Duodenal mucosa (tissue), 2 donors: Measurements from ENCODE around the gene DNAAF5.
A peak's percentile ranks its signal among the peaks of the same experiment; 100 is the strongest.

Source experiments
- H3K27ac ChIP-seq: one replicate; pipeline ENCODE4 v1.7.0; 2013; ENCODE audit warnings: low read depth, low read length
- H3K27me3 ChIP-seq, 2 donors: one replicate each; pipeline ENCODE4 v1.7.0; 2013; ENCODE audit warnings: low read length in 2 of 2, control low read depth in 1 of 2; ENCODE audit not compliant: insufficient read depth in 2 of 2, control insufficient read depth in 1 of 2
- H3K36me3 ChIP-seq, 2 donors: one replicate each; pipeline ENCODE4 v1.7.0; 2013; ENCODE audit warnings: low read length in 2 of 2, control low read depth in 1 of 2; ENCODE audit not compliant: insufficient read depth in 2 of 2, control insufficient read depth in 1 of 2
- H3K4me1 ChIP-seq, 2 donors: one replicate each; pipeline ENCODE4 v1.7.0; 2013; ENCODE audit warnings: low read length in 2 of 2, control low read depth in 1 of 2; ENCODE audit not compliant: insufficient read depth in 2 of 2, control insufficient read depth in 1 of 2
- H3K4me3 ChIP-seq, 2 donors: one replicate each; pipeline ENCODE4 v1.7.0; 2013; ENCODE audit warnings: low read length in 2 of 2, low read depth in 1 of 2
- H3K9ac ChIP-seq, 2 donors: one replicate each; pipeline ENCODE4 v1.7.0; 2013; ENCODE audit warnings: low read length in 2 of 2, low read depth in 1 of 2
- H3K9me3 ChIP-seq, 2 donors: one replicate each; pipeline ENCODE4 v1.7.0; 2013; ENCODE audit warnings: low read length in 2 of 2, control low read depth in 1 of 2; ENCODE audit not compliant: control insufficient read depth in 1 of 2

DNAAF5 gene

DNA sequence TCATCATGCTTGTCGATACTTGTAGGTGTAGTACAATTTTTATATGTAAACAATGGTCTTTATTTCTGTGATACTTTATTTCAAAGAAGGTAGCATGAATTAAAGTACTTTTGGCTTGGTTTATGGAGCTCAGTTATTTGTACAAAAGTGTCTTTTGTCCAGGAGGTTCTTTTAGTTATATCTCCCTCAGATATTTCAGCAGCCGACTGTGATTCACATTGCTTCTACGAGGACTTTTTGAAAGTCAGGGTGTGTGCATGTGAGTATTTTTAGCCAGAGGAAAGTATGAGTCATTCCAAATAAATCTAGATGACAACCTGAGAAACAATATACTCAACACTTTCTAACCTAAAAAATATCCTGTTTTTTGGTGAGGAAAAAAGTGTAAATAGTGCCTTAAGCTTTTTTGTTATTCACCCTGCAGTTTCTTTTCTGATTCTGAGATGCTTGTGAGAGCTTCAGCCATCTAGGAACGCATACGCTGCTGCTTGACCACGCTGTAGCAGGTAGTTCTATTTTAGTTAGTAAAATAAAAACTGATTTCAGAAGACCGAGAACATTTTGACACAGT, 105.2 kb downstream of the DNAAF5 start:
- Histone ChIP-seq H3K9me3 (no peaks in the 10 kb centered on the region), H3K36me3 (peaks cover 13 to 19% of the 10 kb centered on the region in 2 donors), H3K27me3 (no peaks in the 10 kb centered on the region), H3K4me1 (peaks cover 27 to 30% of the 10 kb centered on the region in 2 donors), H3K9ac (peak overlapping the region; percentile 18 to 45), H3K27ac (peak overlapping the region; percentile 76), H3K4me3 (no peak overlapping the region)

DNA sequence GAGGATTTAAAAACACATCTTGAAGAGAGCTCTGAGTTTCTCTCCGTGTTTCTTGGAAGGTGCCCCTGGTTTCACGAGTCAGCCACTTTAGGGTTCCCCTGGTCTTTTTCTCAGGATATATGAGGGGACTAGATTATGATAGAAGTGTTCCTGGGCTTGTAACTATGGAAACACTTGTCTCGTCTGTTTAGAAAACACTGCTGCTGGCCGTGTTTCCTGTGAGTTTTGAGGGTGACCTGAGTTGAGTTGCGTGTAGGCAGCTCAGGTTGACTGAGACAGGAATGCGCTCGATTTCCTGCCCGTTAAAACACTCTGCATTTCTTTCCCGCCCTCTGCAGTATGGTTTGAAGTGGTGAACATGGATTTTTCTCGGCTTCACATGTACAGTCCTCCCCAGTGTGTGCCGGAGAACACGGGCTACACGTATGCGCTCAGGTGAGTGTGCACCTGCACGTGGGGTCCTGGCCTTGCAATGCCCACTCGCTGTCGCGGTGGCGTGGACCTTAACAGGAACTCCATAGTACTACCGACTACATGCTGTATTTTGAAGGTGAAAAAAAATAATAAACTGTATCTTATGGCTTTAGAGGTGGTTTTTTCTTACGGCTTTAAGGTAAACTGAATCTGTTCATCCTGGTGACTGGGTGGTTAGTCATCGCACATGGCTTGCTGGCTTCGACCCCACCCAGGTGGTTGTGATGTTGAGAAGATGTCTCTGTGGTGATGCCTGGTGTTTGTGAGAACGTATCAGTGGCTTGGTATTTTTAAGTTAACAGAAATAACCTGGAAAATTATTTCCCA, 105.9 kb downstream of the DNAAF5 start, which contains the start of gene SUN1:
TSS of gene SUN1 (plus strand) at position 310 of the 801 bp plus-strand sequence. CDS start at position 359, 49 bp downstream.
- H3K9ac ChIP-seq = peak within 1 kb of the TSS; percentile 18 to 45
- no peaks in the 10 kb centered on the region for H3K9me3 ChIP-seq
- peaks cover 15 to 22% of the 10 kb centered on the region in 2 donors for H3K36me3 ChIP-seq
- H3K4me1 ChIP-seq = peaks cover 28 to 30% of the 10 kb centered on the region in 2 donors
- no peaks in the 10 kb centered on the region for H3K27me3 ChIP-seq
- H3K27ac ChIP-seq = peak within 1 kb of the TSS; percentile 76
- H3K4me3 ChIP-seq = peak within 1 kb of the TSS in 1 of 2 donors; percentile 40

DNA sequence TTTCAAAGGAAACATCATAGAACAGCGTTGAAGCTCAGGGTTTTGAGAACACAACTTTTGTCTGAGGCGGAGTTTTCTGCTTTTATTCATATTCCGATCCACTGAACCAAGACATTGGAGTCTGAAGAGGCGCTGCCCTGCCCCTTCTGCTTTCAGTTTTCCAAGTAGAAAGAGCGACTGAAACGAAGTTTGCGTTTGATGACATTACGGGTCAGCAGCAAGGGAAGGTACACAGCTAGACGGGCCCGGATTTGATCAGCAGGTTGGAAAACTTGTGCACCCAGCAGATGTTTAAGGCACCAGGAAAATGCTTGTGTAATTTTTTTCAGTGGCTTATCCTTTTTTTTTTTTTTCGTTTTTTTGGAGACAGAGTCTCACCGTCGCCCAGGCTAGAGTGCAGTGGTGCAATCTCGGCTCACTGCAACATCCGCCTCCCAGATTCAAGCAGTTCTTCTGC, 106.5 kb downstream of the DNAAF5 start:
- Histone ChIP-seq H3K9me3 (no peaks in the 10 kb centered on the region), H3K4me3 (no peak overlapping the region), H3K4me1 (peaks cover 28 to 30% of the 10 kb centered on the region in 2 donors), H3K27me3 (no peaks in the 10 kb centered on the region), H3K9ac (no peak overlapping the region), H3K27ac (peak overlapping the region; percentile 76), H3K36me3 (peaks cover 15 to 24% of the 10 kb centered on the region in 2 donors)

DNA sequence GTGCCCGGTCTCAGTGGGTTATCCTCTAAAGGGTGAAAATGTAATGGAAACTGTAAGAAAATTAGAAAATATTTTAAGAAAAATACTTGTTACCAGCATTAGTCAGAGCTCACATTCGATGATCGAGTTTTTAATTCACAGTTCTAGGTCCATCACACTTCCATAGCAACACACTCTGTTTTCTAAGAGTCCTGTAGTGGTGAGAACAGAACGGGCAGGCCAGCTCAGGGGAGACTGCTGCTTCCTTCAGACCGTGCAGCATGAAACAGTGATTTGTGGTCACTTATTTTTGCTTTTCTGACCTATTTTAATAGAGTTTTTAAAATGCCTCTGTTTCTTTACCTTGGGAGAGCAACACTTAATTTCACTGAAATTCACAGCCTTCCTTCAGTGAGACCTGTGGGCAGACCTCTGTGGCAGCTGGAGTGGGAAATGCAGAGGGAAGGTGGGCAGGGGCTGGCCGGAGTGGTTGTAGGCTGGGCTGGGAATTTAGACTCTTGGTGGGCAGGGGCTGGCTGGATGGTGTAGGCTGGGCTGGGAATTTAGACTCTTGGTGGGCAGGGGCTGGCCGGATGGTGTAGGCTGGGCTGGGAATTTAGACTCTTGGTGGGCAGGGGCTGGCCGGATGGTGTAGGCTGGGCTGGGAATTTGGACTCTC, 107.2 kb downstream of the DNAAF5 start:
- no peak overlapping the region for H3K9ac ChIP-seq
- peaks cover 28 to 30% of the 10 kb centered on the region in 2 donors for H3K4me1 ChIP-seq
- no peak overlapping the region for H3K4me3 ChIP-seq
- H3K9me3 ChIP-seq = no peaks in the 10 kb centered on the region
- no peak overlapping the region for H3K27ac ChIP-seq
- H3K27me3 ChIP-seq = no peaks in the 10 kb centered on the region
- peaks cover 16 to 31% of the 10 kb centered on the region in 2 donors for H3K36me3 ChIP-seq

DNA sequence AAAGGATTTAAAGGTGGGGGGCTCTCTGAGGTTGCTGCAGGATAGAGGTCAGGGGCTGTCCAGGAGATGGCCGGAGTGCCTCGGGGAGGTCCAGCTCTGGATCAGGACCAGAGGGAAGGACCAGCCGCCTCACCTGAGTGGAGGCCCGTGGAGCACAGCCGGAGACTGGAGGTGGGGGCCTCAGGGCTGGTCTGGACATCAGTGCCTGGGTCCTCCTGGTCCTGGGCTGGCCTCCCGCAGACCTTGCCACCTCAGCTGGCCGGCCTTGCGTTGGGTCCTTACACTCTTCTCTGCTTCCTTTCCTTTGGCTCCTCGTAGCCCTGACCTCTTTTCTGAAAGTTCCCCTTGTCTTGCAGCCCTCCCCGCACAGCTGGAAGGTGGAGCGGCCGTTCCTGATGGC, 107.8 kb downstream of the DNAAF5 start:
- H3K9me3 ChIP-seq = no peaks in the 10 kb centered on the region
- H3K4me1 ChIP-seq = peaks cover 28 to 30% of the 10 kb centered on the region in 2 donors
- no peak overlapping the region for H3K9ac ChIP-seq
- H3K4me3 ChIP-seq = no peak overlapping the region
- no peak overlapping the region for H3K27ac ChIP-seq
- no peaks in the 10 kb centered on the region for H3K27me3 ChIP-seq
- peaks cover 21 to 37% of the 10 kb centered on the region in 2 donors for H3K36me3 ChIP-seq

- no peaks in the 10 kb centered on the region for H3K27me3 ChIP-seq
- no peak overlapping the region for H3K9ac ChIP-seq
- peaks cover 24 to 41% of the 10 kb centered on the region in 2 donors for H3K36me3 ChIP-seq
- H3K27ac ChIP-seq = no peak overlapping the region
- H3K9me3 ChIP-seq = no peaks in the 10 kb centered on the region
- no peak overlapping the region for H3K4me3 ChIP-seq
- peaks cover 26 to 27% of the 10 kb centered on the region in 2 donors for H3K4me1 ChIP-seq
Measured at GRCh38 chr7:835021-835420, 108.5 kb downstream of the DNAAF5 start.

GRCh38 chr7:835485-836401, 109.2 kb downstream of the DNAAF5 start:
- peaks cover 27 to 46% of the 10 kb centered on the region in 2 donors for H3K36me3 ChIP-seq
- H3K27me3 ChIP-seq = no peaks in the 10 kb centered on the region
- H3K9me3 ChIP-seq = no peaks in the 10 kb centered on the region
- peak overlapping the region; percentile 3 for H3K27ac ChIP-seq
- peaks cover 19 to 20% of the 10 kb centered on the region in 2 donors for H3K4me1 ChIP-seq
- peak overlapping the region; percentile 3 to 7 for H3K9ac ChIP-seq
- no peak overlapping the region for H3K4me3 ChIP-seq
